Endothelial cell of umbilical vein (primary cell): Measurements from ENCODE around the gene HPGDS. TPM values are rescaled to one million over a fixed set of nuclear protein-coding genes. Genes with fewer than 3 reads are reported as not detected.

Experiments
- BruUV-seq: library from RNA; stranded (reverse); fragments of 400-500 nt; replicated peaks from 2 replicates; lab custom pipeline; 2021; lab: Mats Ljungman, UMichigan
- CTCF ChIA-PET: fragments of 300-600, 350-600 bp; sonication (Branson Sonifier 250); formaldehyde crosslinking; loops from one replicate; lab custom pipeline; 2021; ENCODE audit warnings: antibody characterized with exemption, inconsistent platforms; lab: Charles Lee
- POLR2A ChIA-PET: fragments of 300-600, 350-600 bp; sonication (Branson Sonifier 250); formaldehyde crosslinking; loops from one replicate; lab custom pipeline; 2021; ENCODE audit warnings: antibody characterized with exemption, inconsistent platforms; lab: Charles Lee
- DNase-seq: peaks from one replicate; pipeline ENCODE4 v3.0.0-alpha.2; 2011; ENCODE audit warnings: low read depth, low spot score
- FAIRE-seq: peaks from 2 replicates; lab custom pipeline; 2011; peaks lifted over from hg19 to GRCh38; lab: Jason Lieb, UNC
- H2AFZ ChIP-seq: 2 replicates; pipeline ENCODE4 v1.6.0; 2012; ENCODE audit warnings: low read depth, low read length, control low read depth, inconsistent platforms
- H3K27ac ChIP-seq: 2 replicates; pipeline ENCODE4 v1.5.1; 2011; ENCODE audit warnings: low read depth, mild to moderate bottlenecking, control low read depth, low read length, moderate library complexity; ENCODE audit not compliant: insufficient read depth
- H3K27me3 ChIP-seq, 2 experiments: 2 replicates each; pipeline versions ENCODE4 v1.6.0 to v1.6.1; 2011; ENCODE audit warnings: low read length in 2 of 2, mixed read lengths in 1 of 2; ENCODE audit not compliant: control insufficient read depth in 2 of 2, insufficient read depth in 2 of 2
- H3K36me3 ChIP-seq, 2 experiments: 2 replicates in 1 of 2; 3 replicates in 1 of 2; pipeline ENCODE4 v1.5.1; 2011; ENCODE audit warnings: low read length in 2 of 2, mild to moderate bottlenecking in 1 of 2, moderate library complexity in 1 of 2; ENCODE audit not compliant: control insufficient read depth in 2 of 2, insufficient read depth in 2 of 2; ENCODE audit errors: extremely low read depth in 1 of 2
- H3K4me1 ChIP-seq: 3 replicates; pipeline ENCODE4 v1.5.1; 2011; ENCODE audit warnings: mild to moderate bottlenecking, low read length; ENCODE audit not compliant: control insufficient read depth, insufficient read depth; ENCODE audit errors: extremely low read depth
- H3K4me2 ChIP-seq: 2 replicates; pipeline ENCODE4 v1.6.1; 2011; ENCODE audit warnings: low read length, control low read depth, mixed read lengths; ENCODE audit not compliant: insufficient read depth
- H3K4me3 ChIP-seq, 3 experiments: fragments of 200-600 bp in 1 of 3; sonication (generic), shearing (Covaris generic) in 1 of 3; replicated peaks in 1 of 3; 2 replicates each; pipeline ENCODE4 v1.5.1; 2011 to 2016; ENCODE audit warnings: control low read depth in 3 of 3, low read length in 3 of 3, mild to moderate bottlenecking in 2 of 3, inconsistent platforms in 1 of 3, low read depth in 1 of 3, moderate library complexity in 1 of 3; ENCODE audit not compliant: insufficient read depth in 1 of 3
- H3K79me2 ChIP-seq: 2 replicates; pipeline ENCODE4 v1.6.0; 2012; ENCODE audit warnings: low read length, inconsistent platforms; ENCODE audit not compliant: control insufficient read depth, insufficient read depth
- H3K9ac ChIP-seq: replicated peaks from 2 replicates; pipeline ENCODE3; 2011; ENCODE audit warnings: low read length, control low read depth; ENCODE audit not compliant: insufficient read depth; ENCODE audit errors: extremely low read depth
- H3K9me1 ChIP-seq: replicated peaks from 3 replicates; pipeline ENCODE4 v1.6.0; 2011; ENCODE audit warnings: mild to moderate bottlenecking, low read length; ENCODE audit not compliant: control insufficient read depth, insufficient read depth; ENCODE audit errors: extremely low read depth
- H3K9me3 ChIP-seq: replicated peaks from 2 replicates; pipeline ENCODE4 v1.5.1; 2012; ENCODE audit warnings: low read length, inconsistent platforms; ENCODE audit not compliant: control insufficient read depth, insufficient read depth
- H4K20me1 ChIP-seq: replicated peaks from 2 replicates; pipeline ENCODE3; 2011; ENCODE audit warnings: mild to moderate bottlenecking, low read length; ENCODE audit not compliant: control insufficient read depth, insufficient read depth; ENCODE audit errors: extremely low read depth
- CTCF ChIP-seq, 2 donors: IDR thresholded peaks; 1 replicate in 1 of 2; 2 replicates in 1 of 2; pipeline ENCODE4 v1.5.1; 2011; ENCODE audit warnings: low read length in 2 of 2, mild to moderate bottlenecking in 2 of 2, moderate library complexity in 2 of 2, control low read depth in 1 of 2, inconsistent platforms in 1 of 2, low read depth in 1 of 2; ENCODE audit not compliant: insufficient read depth in 1 of 2; ENCODE audit errors: extremely low read depth in 1 of 2
- EZH2 ChIP-seq: IDR thresholded peaks from 2 replicates; pipeline ENCODE4 v1.6.1; 2012; ENCODE audit warnings: borderline replicate concordance, low read depth, mild to moderate bottlenecking, moderate library complexity, low read length, inconsistent platforms; ENCODE audit not compliant: severe bottlenecking
- FOS ChIP-seq: IDR thresholded peaks from 2 replicates; pipeline ENCODE4 v1.6.1; 2011; ENCODE audit warnings: mild to moderate bottlenecking, low read length, moderate library complexity, borderline replicate concordance; ENCODE audit not compliant: insufficient read depth
- GATA2 ChIP-seq: IDR thresholded peaks from 2 replicates; pipeline ENCODE4 v1.7.0; 2011; ENCODE audit warnings: low read depth, mild to moderate bottlenecking, moderate library complexity, mixed read lengths, low read length; ENCODE audit not compliant: insufficient read length, insufficient read depth
- JUN ChIP-seq: IDR thresholded peaks from 2 replicates; pipeline ENCODE4 v1.6.1; 2011; ENCODE audit warnings: borderline replicate concordance, low read depth; ENCODE audit not compliant: insufficient read length, insufficient read depth
- MAX ChIP-seq: IDR thresholded peaks from 2 replicates; pipeline ENCODE4 v1.6.1; 2011; ENCODE audit not compliant: insufficient read depth, insufficient read length
- MYC ChIP-seq: IDR thresholded peaks from one replicate; pipeline ENCODE4 v1.6.1; 2011; ENCODE audit warnings: mild to moderate bottlenecking, low read depth, low read length
- POLR2A ChIP-seq: IDR thresholded peaks from 2 replicates; pipeline ENCODE4 v1.6.1; 2012; ENCODE audit warnings: low read depth, mild to moderate bottlenecking, control low read depth, low read length
- POLR2AphosphoS5 ChIP-seq: IDR thresholded peaks from 2 replicates; pipeline ENCODE4 v1.6.1; 2012; ENCODE audit warnings: low read depth, mild to moderate bottlenecking, control low read depth, low read length, moderate library complexity; ENCODE audit not compliant: insufficient read depth
- dilution Hi-C: fragments of 300-500 bp; cut with MboI; formaldehyde crosslinking; loops from one replicate; pipeline ENCODE4 v1.15.0; 2019; ENCODE audit warnings: low sequenced_read_pairs; ENCODE audit not compliant: extremely low pct_ligation_motif_present
- intact Hi-C: fragments of 100-400 bp; cut with micrococcal nuclease; formaldehyde crosslinking; loops from one replicate; pipeline ENCODE4 v1.10.0; 2022
- polyA plus RNA-seq, 4 experiments: library from polyadenylated mRNA; depleted of rRNA in 3 of 4; stranded (reverse) in 3 of 4; unstranded in 1 of 4; fragments of >200 nt; gene quantifications; 2 replicates each; pipeline versions ENCODE4 v1.2.1 to v1.2.3, GENCODE V29; 2011 to 2012; ENCODE audit warnings: missing spikeins in 1 of 4
- total RNA-seq: library from RNA; stranded (reverse); gene quantifications from 2 replicates; pipeline ENCODE4 v1.2.3, GENCODE V29; 2021

The HPGDS gene
- total and polyA plus RNA-seq, 2 donors (not counting 3 experiments of a cell fraction or from before 2014, with no cell fraction given), result not detected

GRCh38 chr4:94350095-94350494 is 7.5 kb upstream of the HPGDS start:
- no peaks in the 10 kb centered on the region for H3K79me2 ChIP-seq
- BruUV-seq, result no TSS peak
- DNase-seq (no peak), FAIRE-seq (no peak)
- CTCF ChIA-PET, result interaction anchor here (3.3 kb wide), 1 partner anchor 11 kb away, joined by 8 read pairs; no protein-coding TSS in a partner anchor
- no peaks in the 10 kb centered on the region for H3K9me3 ChIP-seq
- H3K4me3 ChIP-seq, result no peak overlapping the region
- no peak overlapping the region for H2AFZ ChIP-seq
- TF ChIP-seq POLR2AphosphoS5 (no peak), MYC (no peak), POLR2A (no peak), MAX (no peak), JUN (no peak), CTCF (IDR thresholded peaks at IDR 0.05; ENCODE audit: extremely low read depth in 1 of 2, insufficient read depth in 1 of 2, low read depth in 1 of 2, low read length in 2 of 2) (no peak), GATA2 (no peak), FOS (no peak), EZH2 (no peak)
- H3K4me2 ChIP-seq, result no peak overlapping the region
- no peaks in the 10 kb centered on the region for H3K36me3 ChIP-seq
- peaks cover 12% of the 10 kb centered on the region for H3K4me1 ChIP-seq
- no peaks in the 10 kb centered on the region for H3K9me1 ChIP-seq
- H4K20me1 ChIP-seq, result no peaks in the 10 kb centered on the region
- POLR2A ChIA-PET, result no interaction called here
- intact Hi-C loops (no loop called here), dilution Hi-C loops (no loop called here)
- no peaks in the 10 kb centered on the region for H3K27me3 ChIP-seq
- H3K27ac ChIP-seq, result no peak overlapping the region
- H3K9ac ChIP-seq, result no peak overlapping the region
